HCT116 (cell line): ENCODE data around the gene ENOX1. TPM values are rescaled to one million over a fixed set of nuclear protein-coding genes. Genes with fewer than 3 reads are reported as not detected.

Experiments used
- ATAC-seq: fragments of 200-7000 bp; cut with Tn5 transposase; 2 replicates; pipeline ENCODE4 v1.9.1; 2020; ENCODE audit warnings: mild to moderate bottlenecking, moderate library complexity
- BruUV-seq: library from RNA; stranded (reverse); fragments of 400-500 nt; replicated peaks from 2 replicates; lab custom pipeline; 2021; lab: Mats Ljungman, UMichigan
- CTCF ChIA-PET: fragments of 300-600 bp; sonication (Branson Sonifier 250); formaldehyde crosslinking; loops from one replicate; lab custom pipeline; 2021; ENCODE audit warnings: antibody characterized with exemption; lab: Charles Lee
- POLR2A ChIA-PET: fragments of 300-600, 350-600 bp; sonication (Branson Sonifier 250); formaldehyde crosslinking; loops from one replicate; lab custom pipeline; 2021; ENCODE audit warnings: antibody characterized with exemption; lab: Charles Lee
- RAD21 ChIA-PET, 2 experiments: fragments of 300-600 bp; sonication (Branson Sonifier 250); formaldehyde crosslinking; loops; one replicate each; lab custom pipeline; 2023; ENCODE audit warnings: low total read pairs in 2 of 2; ENCODE audit not compliant: uncharacterized antibody in 2 of 2, unreplicated experiment in 2 of 2, low non-redundant PET in 1 of 2; lab: Charles Lee
- DNase-seq: peaks from one replicate; pipeline ENCODE4 v3.0.0-alpha.2; 2010; ENCODE audit warnings: low read depth, low spot score
- H2AFZ ChIP-seq: fragments of 200-600 bp; shearing (Covaris generic), sonication (generic); 2 replicates; pipeline ENCODE4 v1.6.1; 2017; ENCODE audit warnings: low read depth, mixed run types, mixed read lengths, antibody characterized with exemption, low read length; ENCODE audit not compliant: poor library complexity, severe bottlenecking
- H3K27ac ChIP-seq: 2 replicates; pipeline ENCODE4 v1.5.1; 2012; ENCODE audit warnings: low read depth, low read length
- H3K27me3 ChIP-seq: fragments of 200-600 bp; sonication (generic); 2 replicates; pipeline ENCODE4 v1.6.1; 2016; ENCODE audit warnings: mixed run types, low read length, mixed read lengths; ENCODE audit not compliant: insufficient read depth
- H3K36me3 ChIP-seq, 2 experiments: fragments of 200-500 bp in 1 of 2; fragments of 200-600 bp in 1 of 2; sonication (Bioruptor generic) in 1 of 2; sonication (generic) in 1 of 2; 2 replicates each; pipeline versions ENCODE4 v1.5.1 to v1.6.1; 2014 to 2016; ENCODE audit warnings: low read length in 2 of 2, inconsistent platforms in 1 of 2, mixed read lengths in 1 of 2, mixed run types in 1 of 2; ENCODE audit not compliant: insufficient read depth in 2 of 2, control insufficient read depth in 1 of 2
- H3K4me1 ChIP-seq, 2 experiments: fragments of 200-600 bp in 1 of 2; sonication (generic) in 1 of 2; 2 replicates each; pipeline versions ENCODE4 v1.5.1 to v1.6.1; 2012 to 2017; ENCODE audit warnings: low read length in 2 of 2, inconsistent platforms in 1 of 2, mild to moderate bottlenecking in 1 of 2, mixed read lengths in 1 of 2, mixed run types in 1 of 2, moderate library complexity in 1 of 2; ENCODE audit not compliant: insufficient read depth in 2 of 2, control insufficient read depth in 1 of 2
- H3K4me2 ChIP-seq: fragments of 200-600 bp; sonication (generic); 2 replicates; pipeline ENCODE4 v1.6.1; 2017; ENCODE audit warnings: mixed run types, low read length, mixed read lengths
- H3K4me3 ChIP-seq, 2 experiments: fragments of 200-600 bp in 1 of 2; sonication (generic) in 1 of 2; replicated peaks in 1 of 2; 2 replicates each; pipeline ENCODE4 v1.5.1; 2011 to 2016; ENCODE audit warnings: low read length in 2 of 2, control low read depth in 1 of 2, low read depth in 1 of 2, mild to moderate bottlenecking in 1 of 2, mixed read lengths in 1 of 2, mixed run types in 1 of 2
- H3K79me2 ChIP-seq: fragments of 200-600 bp; sonication (generic); 2 replicates; pipeline ENCODE4 v1.6.1; 2017; ENCODE audit warnings: mild to moderate bottlenecking, mixed run types, low read length, moderate library complexity, mixed read lengths; ENCODE audit not compliant: insufficient read depth
- H3K9ac ChIP-seq: fragments of 200-600 bp; sonication (generic); 2 replicates; pipeline ENCODE4 v1.6.1; 2016; ENCODE audit warnings: low read length, mixed read lengths
- H3K9me2 ChIP-seq: fragments of 200-600 bp; sonication (generic), shearing (Covaris generic); 2 replicates; pipeline ENCODE4 v1.6.1; 2017; ENCODE audit warnings: mixed run types, mild to moderate bottlenecking, moderate library complexity; ENCODE audit not compliant: insufficient read depth
- H3K9me3 ChIP-seq, 2 experiments: fragments of 200-500 bp in 1 of 2; fragments of 200-600 bp in 1 of 2; sonication (Bioruptor generic) in 1 of 2; sonication (generic) in 1 of 2; 2 replicates each; pipeline ENCODE4 v1.6.1; 2014 to 2017; ENCODE audit warnings: low read length in 2 of 2, mixed read lengths in 2 of 2, inconsistent platforms in 1 of 2, low read depth in 1 of 2, mild to moderate bottlenecking in 1 of 2, mixed run types in 1 of 2, moderate library complexity in 1 of 2; ENCODE audit not compliant: control insufficient read depth in 1 of 2, insufficient read depth in 1 of 2
- H4K20me1 ChIP-seq: fragments of 200-600 bp; sonication (generic), shearing (Covaris generic); 2 replicates; pipeline ENCODE4 v1.6.1; 2017; ENCODE audit warnings: mixed run types, mild to moderate bottlenecking, moderate library complexity; ENCODE audit not compliant: insufficient read depth
- CTCF ChIP-seq, 3 experiments: fragments of 200-600 bp in 1 of 3; sonication (generic) in 1 of 3; IDR thresholded peaks in 2 of 3; conservative IDR thresholded peaks in 1 of 3; 2 replicates each; pipeline ENCODE4 v1.5.1; 2012 to 2017; ENCODE audit warnings: low read depth in 2 of 3, low read length in 2 of 3, antibody characterized with exemption in 1 of 3, borderline replicate concordance in 1 of 3, control low read depth in 1 of 3, mild to moderate bottlenecking in 1 of 3, mixed read lengths in 1 of 3, mixed run types in 1 of 3, moderate library complexity in 1 of 3; ENCODE audit not compliant: insufficient read depth in 1 of 3
- EGR1 ChIP-seq: IDR thresholded peaks from 2 replicates; pipeline ENCODE4 v1.6.1; 2012; ENCODE audit warnings: low read depth
- ELF1 ChIP-seq: IDR thresholded peaks from 2 replicates; pipeline ENCODE4 v1.6.1; 2012; ENCODE audit warnings: low read depth, borderline replicate concordance
- EZH2phosphoT487 ChIP-seq: fragments of 200-600 bp; IDR thresholded peaks from 2 replicates; pipeline ENCODE4 v1.6.1; 2018; ENCODE audit warnings: antibody characterized with exemption, borderline replicate concordance
- JUND ChIP-seq: IDR thresholded peaks from 2 replicates; pipeline ENCODE4 v1.6.1; 2012
- MAX ChIP-seq: IDR thresholded peaks from 2 replicates; pipeline ENCODE4 v1.6.1; 2012
- POLR2AphosphoS5 ChIP-seq: IDR thresholded peaks from 2 replicates; pipeline ENCODE4 v1.6.1; 2011; ENCODE audit warnings: mild to moderate bottlenecking, low read depth, low read length, moderate library complexity
- RAD21 ChIP-seq: IDR thresholded peaks from 2 replicates; pipeline ENCODE4 v1.6.1; 2012; ENCODE audit warnings: low read depth, mild to moderate bottlenecking
- SP1 ChIP-seq: IDR thresholded peaks from 2 replicates; pipeline ENCODE4 v1.6.1; 2012; ENCODE audit warnings: low read depth
- ZFX ChIP-seq: fragments of 450-650 bp; IDR thresholded peaks from 2 replicates; pipeline ENCODE4 v1.6.1; 2017
- ZNF274 ChIP-seq: fragments of 200-500 bp; sonication (Bioruptor generic); IDR thresholded peaks from 2 replicates; pipeline ENCODE4 v1.6.1; 2014; ENCODE audit warnings: mild to moderate bottlenecking, low read depth, low read length, inconsistent platforms
- intact Hi-C: fragments of 100-400 bp; cut with micrococcal nuclease; formaldehyde crosslinking; loops from 2 replicates; pipeline ENCODE4 v1.10.0; 2022
- total RNA-seq: library from RNA; stranded (reverse); gene quantifications from one replicate; pipeline ENCODE4 v1.2.1, GENCODE V29; 2021; ENCODE audit not compliant: unreplicated experiment
- TF ChIP-seq, protein P1 (sequence below): IDR thresholded peaks from 2 replicates; pipeline ENCODE4 v1.6.1; 2011; ENCODE audit warnings: mild to moderate bottlenecking, low read length, moderate library complexity; ENCODE audit not compliant: insufficient replicate concordance; ENCODE audit errors: extremely low read depth

The ENOX1 gene
- total RNA-seq, 1 experiment from 2014 or later, result 4.5 TPM

- CTCF ChIA-PET, result no interaction called here
- no peaks in the 10 kb centered on the region for H4K20me1 ChIP-seq
- POLR2A ChIA-PET, result no interaction called here
Measured at GRCh38 chr13:43720780-43721397, 65.9 kb downstream of the ENOX1 start.

GRCh38 chr13:43698758-43699157 lies 88.0 kb downstream of the ENOX1 start:
- no peak overlapping the region for H3K4me3 ChIP-seq
- H3K27me3 ChIP-seq, result no peaks in the 10 kb centered on the region; the same call in 1 of the 2 replicates
- no peak for ATAC-seq
- no peaks in the 10 kb centered on the region for H3K9me3 ChIP-seq
- no peaks in the 10 kb centered on the region for H3K4me1 ChIP-seq
- no peak for DNase-seq
- CTCF ChIA-PET, result no interaction called here
- no peaks in the 10 kb centered on the region for H3K36me3 ChIP-seq
- intact Hi-C loops, result no loop called here
- POLR2A ChIA-PET, result no interaction called here
- BruUV-seq, result no TSS peak
- H3K79me2 ChIP-seq, result no peaks in the 10 kb centered on the region
- no peak overlapping the region for H3K4me2 ChIP-seq
- RAD21 ChIA-PET, result no interaction called here
- no peak overlapping the region for H3K27ac ChIP-seq
- no peaks in the 10 kb centered on the region for H4K20me1 ChIP-seq
- H3K9me2 ChIP-seq, result no peaks in the 10 kb centered on the region
- no peak overlapping the region for H2AFZ ChIP-seq
- H3K9ac ChIP-seq, result no peak overlapping the region
- no peak for TF ChIP-seq RAD21
- TF ChIP-seq MAX, result no peak
- no peak for TF ChIP-seq JUND
- TF ChIP-seq ELF1, result no peak
- TF ChIP-seq ZFX, result no peak
- no peak for TF ChIP-seq EZH2phosphoT487
- no peak for TF ChIP-seq CTCF (IDR thresholded peaks at IDR 0.05 in 2 of 3, conservative IDR thresholded peaks at IDR 0.05 in 1 of 3; ENCODE audit: borderline replicate concordance in 1 of 3, insufficient read depth in 1 of 3, low read depth in 2 of 3, low read length in 2 of 3)
- TF ChIP-seq POLR2AphosphoS5, result no peak
- TF ChIP-seq EGR1, result no peak
- TF ChIP-seq, protein P1, sequence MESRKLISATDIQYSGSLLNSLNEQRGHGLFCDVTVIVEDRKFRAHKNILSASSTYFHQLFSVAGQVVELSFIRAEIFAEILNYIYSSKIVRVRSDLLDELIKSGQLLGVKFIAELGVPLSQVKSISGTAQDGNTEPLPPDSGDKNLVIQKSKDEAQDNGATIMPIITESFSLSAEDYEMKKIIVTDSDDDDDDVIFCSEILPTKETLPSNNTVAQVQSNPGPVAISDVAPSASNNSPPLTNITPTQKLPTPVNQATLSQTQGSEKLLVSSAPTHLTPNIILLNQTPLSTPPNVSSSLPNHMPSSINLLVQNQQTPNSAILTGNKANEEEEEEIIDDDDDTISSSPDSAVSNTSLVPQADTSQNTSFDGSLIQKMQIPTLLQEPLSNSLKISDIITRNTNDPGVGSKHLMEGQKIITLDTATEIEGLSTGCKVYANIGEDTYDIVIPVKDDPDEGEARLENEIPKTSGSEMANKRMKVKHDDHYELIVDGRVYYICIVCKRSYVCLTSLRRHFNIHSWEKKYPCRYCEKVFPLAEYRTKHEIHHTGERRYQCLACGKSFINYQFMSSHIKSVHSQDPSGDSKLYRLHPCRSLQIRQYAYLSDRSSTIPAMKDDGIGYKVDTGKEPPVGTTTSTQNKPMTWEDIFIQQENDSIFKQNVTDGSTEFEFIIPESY, result no peak
- TF ChIP-seq SP1, result no peak
- no peak for TF ChIP-seq ZNF274

More at GRCh38 chr13:43720780-43721397, 65.9 kb downstream of the ENOX1 start:
- Histone ChIP-seq H3K27ac (no peak overlapping the region), H3K36me3 (no peaks in the 10 kb centered on the region), H3K9me2 (no peaks in the 10 kb centered on the region), H3K4me1 (no peaks in the 10 kb centered on the region), H3K4me3 (no peak overlapping the region), H2AFZ (no peak overlapping the region), H3K79me2 (no peaks in the 10 kb centered on the region), H3K27me3 (no peaks in the 10 kb centered on the region), H3K9ac (no peak overlapping the region), H3K4me2 (no peak overlapping the region), H3K9me3 (no peaks in the 10 kb centered on the region)
- no peak for ATAC-seq
- BruUV-seq, result no TSS peak
- DNase-seq, result no peak
- RAD21 ChIA-PET, result no interaction called here
- TF ChIP-seq EGR1, result no peak
- TF ChIP-seq, protein P1, result no peak
- intact Hi-C loops, result no loop called here
